Measurements from ENCODE around the gene EDN1.

The EDN1 gene

DNA sequence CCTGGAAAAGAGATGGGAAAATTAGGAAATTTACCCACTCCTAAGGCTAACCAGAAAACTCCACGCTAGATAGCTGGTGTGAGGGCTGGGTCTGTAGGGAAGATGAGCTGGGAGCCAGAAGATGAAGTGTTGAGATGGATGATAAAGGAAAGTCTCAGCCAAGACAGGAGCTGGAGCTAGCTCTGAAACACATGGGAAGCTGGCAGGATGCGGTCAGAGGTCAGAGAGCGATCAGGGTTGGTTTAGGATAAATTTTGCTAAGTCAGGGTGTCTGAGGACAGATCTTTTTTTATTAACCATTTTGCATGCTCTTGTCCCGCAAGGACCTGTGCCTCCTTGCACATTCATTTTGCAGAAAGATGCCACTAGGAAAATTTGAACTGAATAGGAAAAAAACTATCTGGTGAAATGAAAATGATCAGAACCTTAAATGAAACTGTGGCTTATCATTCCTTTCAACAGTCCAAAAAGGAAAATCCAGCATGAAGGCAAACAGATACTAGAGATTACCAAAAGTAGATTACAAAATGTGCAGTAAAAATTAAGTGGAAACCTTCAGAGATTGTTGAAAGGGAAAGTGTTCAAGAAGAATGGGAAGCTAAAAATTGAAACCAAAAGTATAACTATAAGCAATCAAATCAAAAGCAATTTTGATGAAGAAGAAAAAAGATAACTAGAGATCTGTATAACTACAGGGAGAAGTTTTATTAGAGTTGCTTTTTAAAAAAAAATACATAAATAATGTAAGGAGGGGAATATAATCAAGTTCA is 10.7 kb upstream of the EDN1 start:
- 0 out of 2 replicates have a peak overlapping the region, but pooled peaks have one; percentile 11 for H3K27ac ChIP-seq
- no peak for TF ChIP-seq CTCF (conservative IDR thresholded peaks at IDR 0.05)

- TF ChIP-seq CTCF (conservative IDR thresholded peaks at IDR 0.05): no peak
- no peak overlapping the region for H3K27ac ChIP-seq
These were observed 9.7 kb upstream of the EDN1 start for GRCh38 chr6:12280458-12280857.

- no peak overlapping the region for H3K27ac ChIP-seq
- no peak for TF ChIP-seq CTCF (conservative IDR thresholded peaks at IDR 0.05)
These were observed 9.3 kb upstream of the EDN1 start for GRCh38 chr6:12280902-12281301.

- no peak for TF ChIP-seq CTCF (conservative IDR thresholded peaks at IDR 0.05)
- no peak overlapping the region for H3K27ac ChIP-seq
These were observed 6.3 kb upstream of the EDN1 start for GRCh38 chr6:12283904-12284303.

DNA sequence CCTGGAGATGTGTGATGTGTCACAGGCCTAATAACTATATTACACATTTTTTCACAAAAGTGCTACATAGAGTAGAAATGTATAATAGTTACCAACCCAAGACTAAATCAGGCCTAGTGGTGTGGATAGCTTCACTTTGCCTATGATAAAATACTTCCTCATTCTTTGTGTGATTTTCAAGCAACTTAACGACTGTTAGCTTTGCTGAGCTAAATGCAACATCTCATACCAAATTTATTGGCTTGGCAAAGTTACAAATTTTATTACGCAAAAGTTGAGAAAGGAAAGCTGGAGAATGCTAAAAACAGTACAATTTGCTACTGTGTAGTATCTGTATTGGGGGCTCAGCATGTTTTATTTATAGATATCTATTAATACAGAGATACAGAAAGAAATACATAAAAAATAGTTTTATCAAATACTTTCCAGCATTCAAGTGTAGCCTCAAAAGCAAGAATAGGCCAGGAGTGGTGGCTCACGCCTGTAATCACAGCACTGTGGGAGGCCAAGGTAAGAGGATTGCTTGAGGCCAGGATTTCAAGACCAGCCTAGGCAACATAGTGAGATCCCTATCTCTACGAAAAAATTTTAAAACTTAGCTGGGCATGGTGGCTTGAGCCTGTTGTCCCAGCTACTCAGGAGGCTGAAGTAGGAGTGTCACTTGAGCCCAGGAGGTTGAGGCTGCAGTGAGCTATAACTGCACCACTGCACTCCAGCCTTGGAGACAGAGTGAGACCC is 3.6 kb upstream of the EDN1 start:
- H3K27ac ChIP-seq: no peak overlapping the region
- TF ChIP-seq CTCF (conservative IDR thresholded peaks at IDR 0.05): no peak

GRCh38 chr6:12288211-12288618 is 1.9 kb upstream of the EDN1 start:
- TF ChIP-seq CTCF (conservative IDR thresholded peaks at IDR 0.05): no peak
- H3K27ac ChIP-seq: no peak overlapping the region

DNA sequence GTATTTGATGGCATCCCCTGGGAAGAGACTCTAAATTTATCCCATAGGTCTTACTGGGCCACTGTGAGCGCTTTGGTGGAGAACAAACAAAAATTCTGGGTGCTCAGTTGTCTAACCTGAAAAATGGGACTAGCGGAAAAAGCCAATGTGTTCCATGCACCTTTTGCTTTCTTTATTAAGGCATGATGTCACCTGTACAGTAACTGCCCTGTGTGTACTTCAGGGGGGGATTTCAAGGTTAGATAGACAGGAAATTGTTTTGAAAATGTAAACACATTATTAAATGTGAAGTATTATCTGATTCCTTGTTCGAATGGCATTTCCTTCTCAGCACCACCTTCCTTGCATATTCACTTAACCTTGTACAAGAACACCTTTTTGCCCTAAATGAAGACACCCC is 1.2 kb upstream of the EDN1 start:
- TF ChIP-seq CTCF (conservative IDR thresholded peaks at IDR 0.05): no peak
- no peak overlapping the region for H3K27ac ChIP-seq

All from VCaP (cell line).